ENCODE results near the gene LPO.

- TF ChIP-seq CTCF (IDR thresholded peaks at IDR 0.05) (no peak), POLR2AphosphoS5 (IDR thresholded peaks at IDR 0.05) (no peak), POLR2A (IDR thresholded peaks at IDR 0.05) (no peak), EP300 (IDR thresholded peaks at IDR 0.05) (no peak)
Measured at GRCh38 chr17:58273453-58274104, 35.2 kb downstream of the LPO start.
